Inflammatory macrophage (primary cell): ENCODE results near the gene COL23A1.
"Not testable (repeated sequence)": the region's sequence is repeated elsewhere in the genome, so short reads cannot be mapped to it uniquely, and the experiment has no call there.

ENCODE experiments used
- DNase-seq, 2 donors: peaks; one replicate each; pipeline ENCODE4 v3.0.0-alpha.2; 2020 to 2022

The COL23A1 gene

GRCh38 chr5:178234750-178235587, 355.2 kb downstream of the COL23A1 start:
- peak; percentile 73 to 74 for DNase-seq

DNA sequence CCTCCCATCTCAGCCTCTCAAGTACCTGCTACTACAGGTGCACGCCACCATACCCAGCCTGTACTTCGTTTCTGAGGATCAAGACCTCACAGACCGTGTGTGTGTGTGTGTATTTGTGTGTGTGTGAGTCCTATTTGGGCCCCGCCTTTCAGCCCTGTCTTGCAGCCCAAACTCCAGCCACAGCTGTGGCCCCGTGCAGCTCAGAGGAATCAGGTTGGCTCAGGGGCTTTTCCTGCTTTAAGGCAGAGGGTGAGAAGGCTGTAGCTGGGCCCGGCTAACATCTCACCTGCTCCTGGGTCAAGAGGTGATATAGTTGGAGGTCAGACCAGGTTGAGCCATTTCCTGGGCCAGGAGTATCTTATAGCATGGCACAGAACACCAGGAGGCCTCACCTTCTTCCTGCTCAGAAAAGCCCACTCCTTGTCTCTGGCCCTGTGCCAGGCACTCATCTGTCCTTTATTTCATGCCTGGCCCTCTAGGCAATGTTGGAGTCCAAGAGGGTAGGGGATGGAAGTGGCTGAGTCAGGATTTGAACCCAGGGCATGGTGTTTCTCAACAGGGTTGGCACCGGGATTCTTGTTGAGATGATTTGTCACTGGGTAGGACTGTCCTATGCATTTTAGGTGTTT, 356.0 kb downstream of the COL23A1 start:
- DNase-seq = no peak

GRCh38 chr5:178232920-178233429, 357.2 kb downstream of the COL23A1 start:
- no peak for DNase-seq

GRCh38 chr5:178232124-178232919, 357.9 kb downstream of the COL23A1 start, which contains the start of gene PHYKPL:
PHYKPL (minus strand) TSS chr5:178232802; CDS start chr5:178232550, 252 bp downstream.
- DNase-seq = peak; percentile 69 to 80

DNA sequence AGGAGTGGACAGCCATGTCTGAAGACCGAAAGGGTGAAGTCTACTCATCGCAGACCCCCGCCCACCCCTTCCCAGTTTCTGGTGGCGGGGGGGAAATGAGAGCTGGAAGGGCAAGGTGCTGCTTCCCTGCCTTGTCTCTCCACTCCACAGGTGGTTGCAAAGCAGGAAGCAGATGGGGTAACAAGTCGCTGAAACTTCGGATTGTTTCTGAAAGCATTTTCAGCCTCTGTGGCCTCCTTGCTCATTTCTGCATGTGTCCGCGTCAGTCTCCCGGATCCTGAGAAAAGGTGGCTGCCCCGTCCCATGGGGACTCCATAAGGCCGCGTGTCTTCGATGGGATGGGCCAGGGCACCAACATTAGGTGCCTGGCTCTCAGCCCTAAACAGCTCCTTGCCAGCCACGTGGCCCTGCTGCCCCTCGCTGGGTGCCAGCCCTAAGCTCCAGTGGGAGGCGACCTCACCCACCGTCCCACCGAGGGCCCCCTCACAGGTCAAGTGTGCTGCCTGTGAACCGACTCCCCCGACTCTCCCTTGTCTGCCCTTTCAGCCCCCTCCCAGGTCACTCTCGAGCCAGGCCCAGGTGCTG, 358.6 kb downstream of the COL23A1 start:
- no peak for DNase-seq

- DNase-seq = peak; percentile 24 to 47
These were observed 359.2 kb downstream of the COL23A1 start for GRCh38 chr5:178230879-178231538.

- DNase-seq = no peak
These were observed 360.3 kb downstream of the COL23A1 start for GRCh38 chr5:178229861-178230260.

GRCh38 chr5:178229111-178229510, 361.1 kb downstream of the COL23A1 start:
- DNase-seq = not testable (repeated sequence)

DNA sequence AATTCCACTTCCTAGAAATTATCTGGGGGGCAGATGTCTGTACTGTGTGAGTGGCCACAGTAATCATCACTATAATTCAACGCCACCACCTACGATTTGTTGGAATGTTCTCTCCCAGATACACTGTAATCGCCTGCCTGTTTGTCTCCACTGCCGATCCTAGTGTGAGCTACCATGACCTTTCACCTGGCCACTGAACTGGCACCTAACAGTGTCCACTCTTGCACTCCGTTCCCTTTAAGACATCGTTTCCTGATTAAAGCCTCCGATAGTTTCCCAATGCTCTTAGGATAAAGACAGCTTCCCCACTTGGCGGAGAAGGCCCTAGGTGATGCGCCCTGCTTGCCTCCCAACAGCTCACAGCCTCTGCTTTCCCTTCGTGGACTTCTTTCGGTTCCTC, 361.6 kb downstream of the COL23A1 start:
- DNase-seq = no peak

DNA sequence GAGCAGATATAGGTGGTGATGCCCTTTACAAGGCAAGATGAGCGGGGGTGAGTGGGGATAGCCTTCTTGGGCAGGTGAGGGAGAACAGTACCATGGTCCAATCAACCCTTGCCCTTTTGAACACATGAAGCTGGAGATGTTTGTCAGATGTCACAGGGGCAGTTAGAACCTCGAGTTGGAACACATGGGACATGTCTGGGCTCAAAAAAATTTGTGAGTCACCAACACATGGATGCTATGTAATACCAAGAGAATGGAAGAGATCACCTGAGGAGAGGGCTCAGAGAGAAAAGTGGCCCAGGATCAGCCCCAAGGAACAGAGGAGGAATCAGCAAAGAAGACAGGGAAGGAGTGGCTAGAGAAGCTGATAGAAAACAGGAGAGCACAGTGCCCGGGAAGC, 362.3 kb downstream of the COL23A1 start:
- DNase-seq = no peak

DNA sequence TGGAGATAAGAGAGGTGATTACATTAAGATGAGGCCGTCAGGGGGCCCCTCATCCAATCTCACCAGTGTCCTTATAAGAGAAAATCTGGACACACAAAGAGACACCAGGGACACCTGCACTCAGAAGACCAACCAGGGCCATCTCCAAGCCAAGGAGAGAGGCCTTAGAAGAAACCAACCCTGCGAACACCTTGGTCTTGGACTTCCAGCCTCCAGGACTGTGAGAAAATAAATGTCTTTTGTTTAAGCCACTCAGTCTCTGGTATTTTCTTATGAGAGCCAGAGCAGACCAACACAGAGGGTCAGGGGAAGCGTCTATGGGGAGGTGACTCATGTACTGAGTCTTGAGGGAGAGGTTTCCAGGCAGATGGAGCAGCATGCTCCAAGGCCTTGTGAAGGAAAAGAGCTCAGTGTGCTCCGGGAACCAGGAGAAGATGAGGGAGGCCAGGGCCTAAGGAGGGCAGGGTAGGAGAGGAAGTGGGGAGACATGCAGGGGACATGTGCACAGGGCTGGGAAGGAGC, 363.0 kb downstream of the COL23A1 start:
- DNase-seq = no peak

DNA sequence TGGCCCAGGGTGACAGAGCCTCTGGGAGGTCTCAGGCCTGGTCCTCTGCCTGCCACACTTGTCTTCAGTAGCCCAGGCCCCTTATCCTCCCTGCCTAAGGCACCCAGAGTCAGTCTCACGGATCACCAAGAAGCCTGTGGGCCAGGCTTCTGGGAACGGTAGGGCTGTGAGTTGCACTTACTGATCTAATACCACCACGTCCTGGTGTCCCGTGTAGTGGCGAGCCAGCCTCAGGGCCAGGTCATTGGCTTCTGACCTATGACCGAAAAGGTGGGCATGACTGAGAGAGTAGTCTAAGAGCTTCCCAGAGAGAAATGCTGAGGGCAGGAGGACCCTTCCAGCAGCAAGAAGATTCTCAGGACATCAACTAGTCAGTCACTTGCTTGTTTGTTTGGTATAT, 365.0 kb downstream of the COL23A1 start:
- DNase-seq = no peak

DNA sequence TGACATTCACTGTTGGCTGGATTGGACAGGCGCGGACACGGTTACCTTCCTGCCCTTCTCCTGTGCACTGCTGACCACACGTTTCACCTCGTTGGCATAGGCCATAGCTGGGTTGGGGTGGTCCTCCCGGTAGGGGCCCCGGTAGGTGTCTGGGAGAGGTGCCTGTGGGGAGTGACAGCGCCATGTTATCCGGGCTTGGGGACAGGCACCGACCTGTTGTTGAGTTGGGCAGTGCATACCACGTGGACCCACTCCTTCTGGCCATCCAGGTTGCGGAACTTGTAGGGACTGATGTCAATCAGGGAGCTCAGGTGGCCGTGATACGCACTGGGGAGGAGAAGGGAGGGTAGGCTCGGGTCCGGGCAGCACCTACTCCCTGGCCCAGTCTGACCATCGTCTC, 365.8 kb downstream of the COL23A1 start:
- no peak for DNase-seq

- no peak for DNase-seq
These were observed 366.3 kb downstream of the COL23A1 start for GRCh38 chr5:178223828-178224335.

DNA sequence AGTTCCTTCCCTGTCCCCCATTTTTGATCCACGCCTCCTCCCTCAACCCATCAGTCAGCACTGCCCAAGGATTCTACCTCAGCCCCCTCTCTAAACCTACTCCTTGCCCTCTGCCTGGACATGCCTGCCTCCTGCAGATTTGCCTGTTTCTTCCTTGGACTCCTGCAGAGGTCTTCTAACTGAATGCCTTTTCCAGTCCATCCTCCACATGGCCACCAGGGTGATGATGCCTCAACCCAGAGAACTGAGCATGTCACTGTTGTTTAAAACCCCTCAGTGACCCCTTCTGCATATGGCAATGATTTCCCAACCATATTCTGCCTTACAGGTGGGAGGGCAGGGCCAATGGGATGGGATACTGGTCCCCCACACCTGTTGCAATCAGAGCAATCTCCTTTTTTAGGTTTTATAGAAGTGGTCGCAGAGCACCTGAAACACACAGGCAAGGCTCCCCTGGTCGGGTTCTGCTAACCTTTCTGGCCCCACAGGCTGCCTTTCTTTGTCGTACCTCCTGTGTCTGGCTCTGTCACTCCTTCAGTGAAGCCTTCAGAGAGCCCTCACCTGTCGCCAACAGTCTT, 366.9 kb downstream of the COL23A1 start:
- no peak for DNase-seq

DNA sequence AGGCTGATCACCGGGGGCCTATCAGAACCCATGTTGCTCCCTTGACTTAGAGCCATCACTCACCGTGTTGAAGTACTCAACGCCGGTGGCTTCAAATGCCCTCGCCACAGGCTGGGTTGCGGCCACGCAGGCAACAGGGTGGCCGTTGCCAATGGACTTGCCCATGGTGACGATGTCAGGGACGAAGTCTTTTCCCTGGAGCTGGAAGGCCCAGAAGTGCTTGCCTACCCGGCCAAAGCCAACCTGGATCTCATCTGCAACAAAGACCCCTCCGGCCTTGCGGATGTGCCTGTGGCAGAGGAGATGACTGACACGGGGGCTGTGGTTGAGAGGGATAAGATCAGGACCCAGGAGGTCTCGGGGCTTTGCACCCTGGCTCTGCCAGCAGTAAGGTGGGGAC, 367.9 kb downstream of the COL23A1 start:
- no peak for DNase-seq

DNA sequence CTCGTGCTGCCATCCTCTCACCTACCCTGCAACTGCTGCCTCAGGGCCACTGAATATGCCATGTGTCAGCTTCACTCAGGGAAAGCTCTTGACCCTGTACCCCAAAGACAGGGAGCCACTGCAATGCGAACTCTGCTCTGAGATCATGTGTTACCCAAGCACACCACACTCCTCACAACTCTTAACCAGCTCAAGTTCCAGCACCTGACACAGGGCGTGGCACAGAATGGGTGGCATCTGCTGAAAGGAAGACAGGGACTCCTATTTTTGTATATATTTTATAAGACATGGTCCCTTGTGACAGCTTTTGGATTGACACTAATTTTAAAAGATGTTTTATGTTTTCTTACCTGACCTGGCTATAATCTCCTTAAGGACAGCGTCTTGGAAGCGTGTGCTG, 368.3 kb downstream of the COL23A1 start:
- DNase-seq = no peak

GRCh38 chr5:178221282-178221681, 368.9 kb downstream of the COL23A1 start:
- peak; percentile 70 to 78 for DNase-seq

DNA sequence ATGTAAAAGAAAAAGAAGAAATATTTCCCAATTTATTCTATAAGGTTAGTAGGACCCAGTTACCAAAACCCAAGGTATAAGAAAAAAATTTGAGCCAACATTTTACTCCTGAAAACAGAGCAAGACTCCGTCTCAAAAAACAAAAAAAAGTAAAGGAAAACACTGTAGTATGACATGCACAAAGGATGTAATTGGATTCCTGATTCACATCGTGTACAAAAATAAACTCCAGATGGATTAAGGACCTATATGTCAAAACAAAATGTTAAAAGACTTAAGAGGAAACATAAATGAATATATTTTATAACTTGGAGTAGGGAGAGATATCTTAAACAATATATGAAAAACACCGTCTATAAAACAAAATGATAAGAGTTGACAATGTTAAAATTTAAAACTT, 371.4 kb downstream of the COL23A1 start:
- no peak for DNase-seq

- no peak for DNase-seq
These were observed 371.9 kb downstream of the COL23A1 start for GRCh38 chr5:178218237-178218776.

GRCh38 chr5:178216779-178217178, 373.4 kb downstream of the COL23A1 start:
- DNase-seq = no peak
